Breast epithelium (tissue), 4 donors: ENCODE data around the gene ANKRD65. TPM values are rescaled to one million over a fixed set of nuclear protein-coding genes. Genes with fewer than 3 reads are reported as not detected.
"Not testable (repeated sequence)": the region's sequence is repeated elsewhere in the genome, so short reads cannot be mapped to it uniquely, and the experiment has no call there.

Experiments
- DNase-seq, 2 donors: peaks; one replicate each; pipeline ENCODE4 v3.0.0-alpha.2; 2019; ENCODE audit warnings: low spot score in 2 of 2
- H3K27ac ChIP-seq, 2 donors: fragments of 200-600 bp; sonication (generic) in 1 of 2; one replicate each; pipeline ENCODE4 v1.5.1; 2016 to 2019; ENCODE audit warnings: mild to moderate bottlenecking in 1 of 2
- H3K27me3 ChIP-seq, 2 donors: fragments of 200-600 bp; sonication (generic) in 1 of 2; one replicate each; pipeline versions ENCODE4 v1.5.1 to v1.6.0; 2017 to 2019; ENCODE audit warnings: control low read depth in 1 of 2, mild to moderate bottlenecking in 1 of 2
- H3K36me3 ChIP-seq: fragments of 200-600 bp; one replicate; pipeline ENCODE4 v1.5.1; 2019
- H3K4me1 ChIP-seq, 2 donors: fragments of 200-600 bp; sonication (generic); one replicate each; pipeline ENCODE4 v1.5.1; 2016 to 2019; ENCODE audit warnings: control low read depth in 1 of 2
- H3K4me3 ChIP-seq, 3 donors: fragments of 200-600 bp; sonication (generic); 1 replicate in 2 of 3; 2 replicates in 1 of 3; pipeline ENCODE4 v1.5.1; 2016 to 2019; ENCODE audit warnings: mild to moderate bottlenecking in 3 of 3, moderate library complexity in 2 of 3
- H3K9me3 ChIP-seq, 2 donors: fragments of 200-600 bp; sonication (generic) in 1 of 2; one replicate each; pipeline ENCODE4 v1.5.1; 2016 to 2019; ENCODE audit warnings: control low read depth in 1 of 2
- CTCF ChIP-seq, 3 donors: fragments of 450-650 bp; IDR thresholded peaks; one replicate each; pipeline ENCODE4 v1.5.1; 2016 to 2017; ENCODE audit warnings: antibody characterized with exemption in 3 of 3, mild to moderate bottlenecking in 3 of 3, moderate library complexity in 3 of 3
- POLR2A ChIP-seq: fragments of 450-650 bp; IDR thresholded peaks from one replicate; pipeline ENCODE4 v1.6.1; 2016; ENCODE audit warnings: antibody characterized with exemption, mild to moderate bottlenecking, moderate library complexity
- POLR2AphosphoS5 ChIP-seq, 3 donors: sonication (generic); formaldehyde crosslinking; IDR thresholded peaks; one replicate each; pipeline ENCODE4 v1.6.1; 2017; ENCODE audit warnings: antibody characterized with exemption in 3 of 3
- intact Hi-C: fragments of 100-400 bp; cut with DNase I; formaldehyde crosslinking; loops from one replicate; pipeline ENCODE4 v1.15.1; 2023; ENCODE audit warnings: low total_unique reads
- total RNA-seq, 3 donors: library from RNA; depleted of rRNA; stranded (reverse); fragments of >200 nt; gene quantifications; one replicate each; pipeline ENCODE4 v1.1.0, GENCODE V29; 2016

ANKRD65 gene
- total RNA-seq, 3 donors from 2014 or later = 10.2 to 16.0 (median 12.2) TPM

- Histone ChIP-seq H3K4me1 (no peaks in the 10 kb centered on the region), H3K27ac (no peak overlapping the region), H3K27me3 (no peaks in the 10 kb centered on the region), H3K4me3 (no peak overlapping the region), H3K9me3 (no peaks in the 10 kb centered on the region), H3K36me3 (no peaks in the 10 kb centered on the region)
- no peak for DNase-seq
- intact Hi-C loops = no loop called here
- TF ChIP-seq POLR2AphosphoS5 (IDR thresholded peaks at IDR 0.05) (no peak), CTCF (IDR thresholded peaks at IDR 0.05) (no peak), POLR2A (no peak)
These were observed 39.6 kb upstream of the ANKRD65 start for GRCh38 chr1:1460540-1461130.

GRCh38 chr1:1459711-1460110, 38.6 kb upstream of the ANKRD65 start:
- intact Hi-C loops, H3K36me3 ChIP-seq, DNase-seq, H3K9me3 ChIP-seq, H3K27ac ChIP-seq, H3K4me1 ChIP-seq, H3K4me3 ChIP-seq, H3K27me3 ChIP-seq: not testable (repeated sequence)

GRCh38 chr1:1459156-1459555, 38.1 kb upstream of the ANKRD65 start:
- H3K4me3 ChIP-seq, H3K4me1 ChIP-seq, H3K9me3 ChIP-seq, H3K36me3 ChIP-seq, intact Hi-C loops, DNase-seq, H3K27ac ChIP-seq, H3K27me3 ChIP-seq: not testable (repeated sequence)

GRCh38 chr1:1456683-1457255, 35.7 kb upstream of the ANKRD65 start:
- DNase-seq, H3K9me3 ChIP-seq, intact Hi-C loops: not testable (repeated sequence)

GRCh38 chr1:1455934-1456333, 34.9 kb upstream of the ANKRD65 start:
- H3K27me3 ChIP-seq, H3K4me1 ChIP-seq, H3K4me3 ChIP-seq, H3K9me3 ChIP-seq, H3K36me3 ChIP-seq, H3K27ac ChIP-seq, intact Hi-C loops, DNase-seq: not testable (repeated sequence)

More at GRCh38 chr1:1456683-1457255, 35.7 kb upstream of the ANKRD65 start:
- H3K27ac ChIP-seq, H3K36me3 ChIP-seq, H3K4me1 ChIP-seq, H3K4me3 ChIP-seq, H3K27me3 ChIP-seq: not testable (repeated sequence)

GRCh38 chr1:1455366-1455884, 34.3 kb upstream of the ANKRD65 start:
- intact Hi-C loops = no loop called here

GRCh38 chr1:1454286-1455056, 33.4 kb upstream of the ANKRD65 start:
- H3K27ac ChIP-seq, H3K4me3 ChIP-seq, H3K27me3 ChIP-seq, DNase-seq, H3K36me3 ChIP-seq, H3K4me1 ChIP-seq, H3K9me3 ChIP-seq, intact Hi-C loops: not testable (repeated sequence)

More at GRCh38 chr1:1455366-1455884, 34.3 kb upstream of the ANKRD65 start:
- Histone ChIP-seq H3K27ac (no peak overlapping the region), H3K4me1 (no peaks in the 10 kb centered on the region), H3K27me3 (no peaks in the 10 kb centered on the region), H3K4me3 (no peak overlapping the region), H3K36me3 (no peaks in the 10 kb centered on the region), H3K9me3 (no peaks in the 10 kb centered on the region)
- no peak for DNase-seq
- TF ChIP-seq POLR2A = no peak
- no peak for TF ChIP-seq CTCF (IDR thresholded peaks at IDR 0.05)
- no peak for TF ChIP-seq POLR2AphosphoS5 (IDR thresholded peaks at IDR 0.05)
